SK-N-SH (cell line): Measurements from ENCODE around the gene RNF19B. TPM values are rescaled to one million over a fixed set of nuclear protein-coding genes. Genes with fewer than 3 reads are reported as not detected.
A peak's percentile ranks its signal among the peaks of the same experiment; 100 is the strongest.

Source experiments
- CTCF ChIA-PET: fragments of 300-600, 350-600 bp; formaldehyde crosslinking; extraction: SDS; loops from one replicate; lab custom pipeline; 2021; lab: Yijun Ruan, JAX
- POLR2A ChIA-PET: fragments of 350-600 bp; sonication (Branson Sonifier 250); formaldehyde crosslinking; extraction: SDS; loops from one replicate; lab custom pipeline; 2020; ENCODE audit warnings: antibody characterized with exemption, inconsistent platforms; lab: Yijun Ruan, JAX
- DNase-seq: peaks from one replicate; pipeline ENCODE4 v3.0.0; 2012
- H2AFZ ChIP-seq: fragments of 200-600 bp; sonication (generic); 2 replicates; pipeline ENCODE4 v1.8.1; 2016; ENCODE audit warnings: antibody characterized with exemption, mild to moderate bottlenecking, low read depth
- H3F3A ChIP-seq: fragments of 200-600 bp; sonication (generic); replicated peaks from 2 replicates; pipeline ENCODE3; 2016; ENCODE audit warnings: antibody characterized with exemption, mild to moderate bottlenecking; ENCODE audit not compliant: insufficient read depth
- H3K27ac ChIP-seq, 2 experiments: fragments of 200-500 bp in 1 of 2; fragments of 200-600 bp in 1 of 2; sonication (Bioruptor generic) in 1 of 2; sonication (generic), shearing (Covaris generic) in 1 of 2; 2 replicates each; pipeline versions ENCODE4 v1.5.1 to v1.6.1; 2014 to 2016; ENCODE audit warnings: low read depth in 2 of 2, inconsistent platforms in 1 of 2, low read length in 1 of 2, mild to moderate bottlenecking in 1 of 2, mixed read lengths in 1 of 2
- H3K27me3 ChIP-seq: fragments of 200-600 bp; sonication (generic), shearing (Covaris generic); 2 replicates; pipeline ENCODE4 v1.6.1; 2016; ENCODE audit warnings: mixed run types; ENCODE audit not compliant: insufficient read depth
- H3K36me3 ChIP-seq, 2 experiments: fragments of 200-500 bp in 1 of 2; fragments of 200-600 bp in 1 of 2; sonication (Bioruptor generic) in 1 of 2; sonication (generic) in 1 of 2; replicated peaks in 1 of 2; 2 replicates each; pipeline versions ENCODE3 to v1.5.1; 2014 to 2016; ENCODE audit warnings: low read length in 1 of 2, mild to moderate bottlenecking in 1 of 2; ENCODE audit not compliant: insufficient read depth in 2 of 2, control insufficient read depth in 1 of 2
- H3K4me1 ChIP-seq, 2 experiments: fragments of 200-500 bp in 1 of 2; fragments of 200-600 bp in 1 of 2; sonication (Bioruptor generic) in 1 of 2; sonication (generic), shearing (Covaris generic) in 1 of 2; 2 replicates each; pipeline versions ENCODE4 v1.5.1 to v1.6.1; 2014 to 2016; ENCODE audit warnings: low read depth in 1 of 2, low read length in 1 of 2, mixed run types in 1 of 2; ENCODE audit not compliant: insufficient read depth in 2 of 2, control insufficient read depth in 1 of 2
- H3K4me2 ChIP-seq: fragments of 200-600 bp; sonication (generic), shearing (Covaris generic); 2 replicates; pipeline ENCODE4 v1.6.1; 2017; ENCODE audit warnings: mixed run types
- H3K4me3 ChIP-seq, 2 experiments: fragments of 200-500 bp in 1 of 2; fragments of 200-600 bp in 1 of 2; sonication (Bioruptor generic) in 1 of 2; sonication (generic), shearing (Covaris generic) in 1 of 2; 2 replicates each; pipeline versions ENCODE4 v1.5.1 to v1.8.1; 2014 to 2016; ENCODE audit warnings: low read depth in 2 of 2, inconsistent platforms in 1 of 2, low read length in 1 of 2, mild to moderate bottlenecking in 1 of 2, mixed read lengths in 1 of 2, moderate library complexity in 1 of 2
- H3K79me2 ChIP-seq: fragments of 200-600 bp; sonication (generic); 2 replicates; pipeline ENCODE4 v1.8.1; 2017; ENCODE audit warnings: mild to moderate bottlenecking; ENCODE audit not compliant: insufficient read depth
- H3K9ac ChIP-seq: fragments of 200-600 bp; sonication (generic); 2 replicates; pipeline ENCODE4 v1.6.1; 2017; ENCODE audit warnings: mixed run types
- H3K9me2 ChIP-seq: fragments of 200-600 bp; sonication (generic); 2 replicates; pipeline ENCODE4 v1.6.1; 2017; ENCODE audit warnings: mixed run types
- H3K9me3 ChIP-seq: fragments of 200-600 bp; sonication (generic); 2 replicates; pipeline ENCODE4 v1.6.1; 2017; ENCODE audit warnings: mixed run types, mild to moderate bottlenecking, moderate library complexity
- H4K20me1 ChIP-seq: fragments of 200-600 bp; sonication (generic); 2 replicates; pipeline ENCODE4 v1.6.1; 2017; ENCODE audit warnings: mild to moderate bottlenecking, mixed run types; ENCODE audit not compliant: insufficient read depth
- EZH2phosphoT487 ChIP-seq: fragments of 200-600 bp; sonication (generic); IDR thresholded peaks from 2 replicates; pipeline ENCODE4 v1.6.1; 2017; ENCODE audit warnings: low read depth, mixed run types, mild to moderate bottlenecking, antibody characterized with exemption, moderate library complexity, borderline replicate concordance
- FOXJ3 ChIP-seq: sonication (generic); formaldehyde crosslinking; IDR thresholded peaks from 2 replicates; pipeline ENCODE4 v1.5.1; 2020; ENCODE audit warnings: mild to moderate bottlenecking, missing genetic modification reagents
- FOXM1 ChIP-seq: IDR thresholded peaks from 2 replicates; pipeline ENCODE4 v1.4.0; 2012; ENCODE audit warnings: low read depth, mild to moderate bottlenecking
- GABPA ChIP-seq: IDR thresholded peaks from 2 replicates; pipeline ENCODE4 v1.4.0; 2012; ENCODE audit warnings: low read depth, mild to moderate bottlenecking
- JUND ChIP-seq: IDR thresholded peaks from 2 replicates; pipeline ENCODE4 v1.4.0; 2012
- MAX ChIP-seq: IDR thresholded peaks from 2 replicates; pipeline ENCODE4 v1.4.0; 2012; ENCODE audit warnings: low read depth
- MEF2A ChIP-seq: IDR thresholded peaks from 2 replicates; pipeline ENCODE4 v1.4.0; 2012; ENCODE audit warnings: low read depth, borderline replicate concordance
- NFIC ChIP-seq: IDR thresholded peaks from 2 replicates; pipeline ENCODE4 v1.4.0; 2012; ENCODE audit warnings: borderline replicate concordance
- RAD21 ChIP-seq: IDR thresholded peaks from 2 replicates; pipeline ENCODE4 v1.6.1; 2012; ENCODE audit warnings: mild to moderate bottlenecking, low read length
- SIN3A ChIP-seq: IDR thresholded peaks from 2 replicates; pipeline ENCODE4 v1.6.1; 2012; ENCODE audit warnings: low read depth, mild to moderate bottlenecking, low read length, moderate library complexity, borderline replicate concordance
- SMC3 ChIP-seq: IDR thresholded peaks from 2 replicates; pipeline ENCODE4 v1.6.1; 2012; ENCODE audit warnings: low read depth, low read length, improper control_type of control experiment
- TAF1 ChIP-seq: IDR thresholded peaks from 2 replicates; pipeline ENCODE4 v1.6.1; 2012; ENCODE audit warnings: low read depth, mild to moderate bottlenecking, low read length, moderate library complexity, borderline replicate concordance
- TEAD4 ChIP-seq: IDR thresholded peaks from 2 replicates; pipeline ENCODE4 v1.4.0; 2012; ENCODE audit warnings: mild to moderate bottlenecking, borderline replicate concordance; ENCODE audit not compliant: insufficient read depth
- YY1 ChIP-seq: IDR thresholded peaks from 2 replicates; pipeline ENCODE4 v1.4.0; 2012; ENCODE audit warnings: low read depth, mild to moderate bottlenecking
- ZBTB33 ChIP-seq: IDR thresholded peaks from 2 replicates; pipeline ENCODE4 v1.4.0; 2012; ENCODE audit warnings: low read depth, borderline replicate concordance
- WGBS: methylation state at CpG from one replicate; pipeline ENCODE4 v1.1.6; 2017; ENCODE audit warnings: low lambda C conversion rate; 5-methylcytosine and 5-hydroxymethylcytosine counted together
- polyA plus RNA-seq, 3 experiments: library from polyadenylated mRNA; depleted of rRNA; stranded (reverse); fragments of >200 nt; gene quantifications; 2 replicates each; pipeline ENCODE4 v1.2.3, GENCODE V29; 2012
- TF ChIP-seq, protein P1 (sequence below): fragments of 150-350 bp; IDR thresholded peaks from 2 replicates; pipeline ENCODE4 v1.6.1; 2016; ENCODE audit warnings: mild to moderate bottlenecking, low read depth, low read length

RNF19B gene
- polyA plus RNA-seq, 1 of the 3 experiments (the other 2 are of a cell fraction), result 20.1 TPM

DNA sequence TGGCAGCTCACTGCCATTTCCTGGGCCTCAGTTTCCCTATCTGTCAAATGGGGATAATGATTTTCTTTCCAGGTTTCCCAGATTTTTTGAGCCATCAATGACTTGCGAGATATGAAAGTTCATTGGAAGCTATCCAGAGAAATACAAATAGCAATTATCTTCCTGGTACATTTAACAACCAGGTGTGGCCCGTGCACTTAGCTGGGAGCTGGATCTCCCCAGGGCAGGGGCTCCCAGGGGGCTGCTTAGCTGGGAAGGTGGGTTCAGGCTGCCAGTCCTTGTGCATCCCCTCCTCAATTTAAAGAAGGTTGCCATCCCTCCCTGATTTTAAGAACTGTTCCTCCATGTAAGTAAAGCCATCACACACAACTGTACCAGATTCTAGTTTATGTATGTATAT is 59.8 kb downstream of the RNF19B start:
- whole genome bisulfite sequencing, result 42% methylated on average over 2 of the region's 2 CpGs
- no peaks in the 10 kb centered on the region for H3K9me3 ChIP-seq
- H3K4me3 ChIP-seq, result no peak overlapping the region
- no peaks in the 10 kb centered on the region for H4K20me1 ChIP-seq
- H3K4me1 ChIP-seq, result peaks cover 0 to 9% of the 10 kb centered on the region in 2 experiments; a peak in 1 of 4 replicates
- no peaks in the 10 kb centered on the region for H3K79me2 ChIP-seq
- CTCF ChIA-PET, result interaction anchor here (0.7 to 1.7 kb wide), 8 partner anchors 12 to 551 kb away, joined by 3 to 9 read pairs (median 4); no protein-coding TSS in a partner anchor
- POLR2A ChIA-PET, result no interaction called here
- H3K9ac ChIP-seq, result no peak overlapping the region
- TF ChIP-seq NFIC (no peak), SMC3 (no peak), TEAD4 (no peak), ZBTB33 (no peak), YY1 (no peak), MAX (no peak), TAF1 (no peak), FOXM1 (no peak), GABPA (no peak), EZH2phosphoT487 (no peak), FOXJ3 (CRISPR knock-in tag) (no peak), JUND (no peak), SIN3A (no peak), RAD21 (no peak), MEF2A (no peak)
- TF ChIP-seq, protein P1, sequence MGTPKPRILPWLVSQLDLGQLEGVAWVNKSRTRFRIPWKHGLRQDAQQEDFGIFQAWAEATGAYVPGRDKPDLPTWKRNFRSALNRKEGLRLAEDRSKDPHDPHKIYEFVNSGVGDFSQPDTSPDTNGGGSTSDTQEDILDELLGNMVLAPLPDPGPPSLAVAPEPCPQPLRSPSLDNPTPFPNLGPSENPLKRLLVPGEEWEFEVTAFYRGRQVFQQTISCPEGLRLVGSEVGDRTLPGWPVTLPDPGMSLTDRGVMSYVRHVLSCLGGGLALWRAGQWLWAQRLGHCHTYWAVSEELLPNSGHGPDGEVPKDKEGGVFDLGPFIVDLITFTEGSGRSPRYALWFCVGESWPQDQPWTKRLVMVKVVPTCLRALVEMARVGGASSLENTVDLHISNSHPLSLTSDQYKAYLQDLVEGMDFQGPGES, result no peak
- peaks cover 7% of the 10 kb centered on the region; the same call in 1 of the 2 replicates for H3K27me3 ChIP-seq
- H3F3A ChIP-seq, result peaks cover 4% of the 10 kb centered on the region
- H3K27ac ChIP-seq, result no peak overlapping the region
- peak; percentile 3 for DNase-seq
- no peaks in the 10 kb centered on the region for H3K36me3 ChIP-seq
- no peaks in the 10 kb centered on the region for H3K9me2 ChIP-seq
- H2AFZ ChIP-seq, result no peak overlapping the region
- no peak overlapping the region for H3K4me2 ChIP-seq
